ENCODE results near the gene TUBB3. TPM values are rescaled to one million over a fixed set of nuclear protein-coding genes. Genes with fewer than 3 reads are reported as not detected.

Gene TUBB3
- total and polyA plus RNA-seq, 10 donors: 0.41 to 4.3 (median 1.1) TPM; not detected in 2

DNA sequence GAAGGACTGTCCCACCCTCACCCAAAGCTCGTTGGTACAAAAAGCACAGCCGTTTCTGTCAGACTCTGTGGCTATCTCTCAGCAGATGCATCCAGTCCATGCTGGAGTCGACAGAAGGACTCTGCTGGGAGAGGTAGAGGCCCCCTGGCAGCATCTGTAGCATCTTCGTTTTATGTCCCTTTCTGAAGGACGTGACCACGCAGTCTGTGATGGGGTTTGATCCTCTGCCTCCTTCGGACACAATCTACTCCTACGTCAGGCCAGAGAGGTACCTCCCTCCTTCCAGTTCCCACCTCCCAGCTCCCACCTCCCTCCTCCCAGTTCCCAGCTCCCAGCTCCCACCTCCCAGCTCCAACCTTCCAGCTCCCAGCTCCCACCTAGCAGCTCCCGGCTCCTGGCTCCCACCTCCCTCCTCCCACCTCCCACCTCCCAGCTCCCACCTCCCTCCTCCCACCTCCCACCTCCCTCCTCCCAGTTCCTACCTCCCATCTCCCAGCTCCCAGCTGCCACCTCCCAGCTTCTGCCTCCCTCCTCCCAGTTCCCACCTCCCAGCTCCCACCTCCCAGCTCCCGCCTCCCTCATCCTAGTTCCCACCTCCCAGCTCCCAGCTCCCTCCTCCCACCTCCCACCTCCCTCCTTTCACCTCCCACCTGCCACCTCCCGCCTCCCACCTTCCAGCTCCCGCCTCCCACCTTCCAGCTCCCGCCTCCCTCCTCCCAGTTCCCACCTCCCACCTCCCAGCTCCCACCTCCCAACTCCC lies 15.9 kb upstream of the TUBB3 start:
- intact Hi-C loops (cut with DNase I; ENCODE audit: low total_unique reads): no loop called here
- no peak for DNase-seq
- H3K27me3 ChIP-seq (replicated peaks in 1 of 7): no peaks in the 10 kb centered on the region
- H3K36me3 ChIP-seq: peaks cover 0 to 98% (median 74%) of the 10 kb centered on the region in 6 donors
- H3K4me3 ChIP-seq: no peak overlapping the region
- WGBS, 5 donors: 95 to 97% (median 95%) methylated on average over 11 to 13 of the region's 13 CpGs
- TF ChIP-seq POLR2A (IDR thresholded peaks at IDR 0.05) (no peak), POLR2AphosphoS5 (IDR thresholded peaks at IDR 0.05) (no peak)
- TF ChIP-seq, protein P1, sequence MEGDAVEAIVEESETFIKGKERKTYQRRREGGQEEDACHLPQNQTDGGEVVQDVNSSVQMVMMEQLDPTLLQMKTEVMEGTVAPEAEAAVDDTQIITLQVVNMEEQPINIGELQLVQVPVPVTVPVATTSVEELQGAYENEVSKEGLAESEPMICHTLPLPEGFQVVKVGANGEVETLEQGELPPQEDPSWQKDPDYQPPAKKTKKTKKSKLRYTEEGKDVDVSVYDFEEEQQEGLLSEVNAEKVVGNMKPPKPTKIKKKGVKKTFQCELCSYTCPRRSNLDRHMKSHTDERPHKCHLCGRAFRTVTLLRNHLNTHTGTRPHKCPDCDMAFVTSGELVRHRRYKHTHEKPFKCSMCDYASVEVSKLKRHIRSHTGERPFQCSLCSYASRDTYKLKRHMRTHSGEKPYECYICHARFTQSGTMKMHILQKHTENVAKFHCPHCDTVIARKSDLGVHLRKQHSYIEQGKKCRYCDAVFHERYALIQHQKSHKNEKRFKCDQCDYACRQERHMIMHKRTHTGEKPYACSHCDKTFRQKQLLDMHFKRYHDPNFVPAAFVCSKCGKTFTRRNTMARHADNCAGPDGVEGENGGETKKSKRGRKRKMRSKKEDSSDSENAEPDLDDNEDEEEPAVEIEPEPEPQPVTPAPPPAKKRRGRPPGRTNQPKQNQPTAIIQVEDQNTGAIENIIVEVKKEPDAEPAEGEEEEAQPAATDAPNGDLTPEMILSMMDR (IDR thresholded peaks at IDR 0.05 in 8 of 11, conservative IDR thresholded peaks at IDR 0.05 in 3 of 11): no peak
- H3K9me3 ChIP-seq: no peaks in the 10 kb centered on the region
- H3K27ac ChIP-seq: no peak overlapping the region
- H3K4me1 ChIP-seq: peaks cover 0 to 11% (median 9%) of the 10 kb centered on the region in 6 donors

- Histone ChIP-seq H3K36me3 (peaks cover 0 to 100% (median 68%) of the 10 kb centered on the region in 6 donors), H3K27me3 (replicated peaks in 1 of 7) (no peaks in the 10 kb centered on the region), H3K9me3 (no peaks in the 10 kb centered on the region), H3K27ac (no peak overlapping the region), H3K4me1 (peaks cover 0 to 11% (median 9%) of the 10 kb centered on the region in 6 donors), H3K4me3 (no peak overlapping the region)
- intact Hi-C loops (cut with DNase I; ENCODE audit: low total_unique reads): no loop called here
- TF ChIP-seq POLR2A (IDR thresholded peaks at IDR 0.05) (no peak), POLR2AphosphoS5 (IDR thresholded peaks at IDR 0.05) (no peak)
- TF ChIP-seq, protein P1 (IDR thresholded peaks at IDR 0.05 in 8 of 11, conservative IDR thresholded peaks at IDR 0.05 in 3 of 11): no peak
- no peak for DNase-seq
- 88 to 98% (median 96%) methylated on average over 4 of the region's 4 CpGs for WGBS, 5 donors
These were observed 14.9 kb upstream of the TUBB3 start for GRCh38 chr16:89908236-89908635.

DNA sequence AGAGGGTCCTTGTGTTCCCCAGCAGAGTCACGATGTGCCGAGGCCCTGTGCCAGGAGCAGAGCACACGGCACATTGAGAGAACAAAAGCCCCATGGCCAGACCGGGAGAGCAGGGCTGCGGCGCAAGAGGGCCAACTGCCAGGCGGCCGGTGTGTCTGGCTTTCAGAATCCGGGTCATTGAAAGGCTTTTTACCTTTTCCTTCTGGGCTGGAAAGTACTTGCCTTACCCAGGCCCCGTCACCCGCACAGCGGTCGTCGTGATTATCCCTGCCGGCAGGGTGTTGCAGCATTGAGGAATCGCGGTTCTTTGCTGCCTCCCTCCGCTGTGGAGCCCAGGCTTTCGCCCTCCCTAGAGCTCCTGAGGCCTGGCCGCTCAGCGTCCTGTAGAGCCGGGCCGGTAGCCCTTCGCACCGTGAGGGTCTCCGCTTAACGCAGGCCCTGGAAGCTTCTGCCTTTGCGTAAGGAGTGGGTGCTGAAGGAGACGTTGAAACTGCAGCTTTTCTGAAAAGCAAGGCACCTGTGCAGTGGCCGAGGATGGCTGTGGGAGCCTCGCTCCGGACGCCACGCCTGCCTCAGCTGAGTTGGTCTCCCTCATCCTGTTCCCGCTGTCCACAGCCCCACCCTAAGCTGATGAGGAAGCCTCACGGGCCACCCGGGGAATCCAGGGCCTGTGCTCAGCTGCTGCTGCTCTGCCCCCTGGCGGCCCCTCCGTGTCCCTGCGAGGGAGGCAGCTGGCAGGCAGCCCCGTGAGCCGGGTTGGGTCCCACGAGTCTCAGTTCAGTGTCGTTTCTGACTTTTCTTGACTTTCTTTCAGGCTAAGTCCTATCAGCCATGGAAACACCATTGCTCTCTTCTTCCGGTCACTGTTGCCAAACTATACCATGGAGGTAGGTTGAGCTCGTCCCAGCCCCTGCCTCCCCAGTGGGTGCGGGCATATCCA lies 13.1 kb upstream of the TUBB3 start:
- no peak for TF ChIP-seq POLR2A (IDR thresholded peaks at IDR 0.05)
- TF ChIP-seq POLR2AphosphoS5 (IDR thresholded peaks at IDR 0.05): peak; percentile 73 to 88 (median 78)
- TF ChIP-seq, protein P1 (IDR thresholded peaks at IDR 0.05 in 8 of 11, conservative IDR thresholded peaks at IDR 0.05 in 3 of 11): peak; percentile 73 to 97 (median 92)
- peaks cover 0 to 11% (median 9%) of the 10 kb centered on the region in 6 donors for H3K4me1 ChIP-seq
- no peaks in the 10 kb centered on the region for H3K9me3 ChIP-seq
- H3K4me3 ChIP-seq: no peak overlapping the region
- WGBS, 5 donors: 64 to 71% (median 69%) methylated on average over 47 of the region's 47 CpGs
- intact Hi-C loops (cut with DNase I; ENCODE audit: low total_unique reads): no loop called here
- peak overlapping the region in 2 of 8 donors; percentile 20 to 36 for H3K27ac ChIP-seq
- no peaks in the 10 kb centered on the region for H3K27me3 ChIP-seq (replicated peaks in 1 of 7)
- peak; percentile 93 for DNase-seq
- H3K36me3 ChIP-seq: peaks cover 0 to 87% (median 50%) of the 10 kb centered on the region in 6 donors
